Keratinocyte (primary cell): ENCODE data around the gene DRG2. TPM values are rescaled to one million over a fixed set of nuclear protein-coding genes. Genes with fewer than 3 reads are reported as not detected.

Experiments used
- DNase-seq: peaks from one replicate; pipeline ENCODE4 v3.0.0-alpha.2; 2011; ENCODE audit warnings: low read depth, missing footprints, low spot score
- FAIRE-seq: peaks from 2 replicates; lab custom pipeline; 2011; peaks lifted over from hg19 to GRCh38; lab: Jason Lieb, UNC
- H2AFZ ChIP-seq: 2 replicates; pipeline ENCODE4 v1.6.0; 2012; ENCODE audit warnings: low read length, control low read depth, inconsistent platforms; ENCODE audit not compliant: control insufficient read depth
- H3K27ac ChIP-seq: 2 replicates; pipeline ENCODE4 v1.5.1; 2011; ENCODE audit warnings: low read length; ENCODE audit not compliant: control insufficient read depth, insufficient read depth
- H3K27me3 ChIP-seq: 3 replicates; pipeline ENCODE4 v1.6.0; 2011; ENCODE audit warnings: low read length; ENCODE audit not compliant: control insufficient read depth, insufficient read depth; ENCODE audit errors: extremely low read depth
- H3K36me3 ChIP-seq, 2 experiments: 2 replicates in 1 of 2; 3 replicates in 1 of 2; pipeline ENCODE4 v1.5.1; 2011; ENCODE audit warnings: low read length in 2 of 2, mild to moderate bottlenecking in 1 of 2; ENCODE audit not compliant: control insufficient read depth in 2 of 2, insufficient read depth in 2 of 2; ENCODE audit errors: extremely low read depth in 1 of 2
- H3K4me1 ChIP-seq: 3 replicates; pipeline ENCODE4 v1.5.1; 2011; ENCODE audit warnings: low read length; ENCODE audit not compliant: control insufficient read depth, insufficient read depth; ENCODE audit errors: extremely low read depth
- H3K4me2 ChIP-seq: 3 replicates; pipeline ENCODE4 v1.6.0; 2011; ENCODE audit warnings: low read depth, low read length; ENCODE audit not compliant: control insufficient read depth, insufficient read depth; ENCODE audit errors: extremely low read depth
- H3K4me3 ChIP-seq, 3 experiments: fragments of 200-600 bp in 1 of 3; sonication (generic) in 1 of 3; 2 replicates in 2 of 3; 3 replicates in 1 of 3; pipeline ENCODE4 v1.5.1; 2011 to 2016; ENCODE audit warnings: low read length in 3 of 3, mild to moderate bottlenecking in 3 of 3, control low read depth in 2 of 3, inconsistent platforms in 1 of 3, low read depth in 1 of 3, mixed read lengths in 1 of 3, mixed run types in 1 of 3, moderate library complexity in 1 of 3; ENCODE audit not compliant: control insufficient read depth in 2 of 3, insufficient read depth in 2 of 3; ENCODE audit errors: extremely low read depth in 1 of 3
- H3K79me2 ChIP-seq: 2 replicates; pipeline ENCODE4 v1.6.0; 2012; ENCODE audit warnings: low read length; ENCODE audit not compliant: control insufficient read depth, insufficient read depth
- H3K9ac ChIP-seq: 3 replicates; pipeline ENCODE4 v1.6.0; 2011; ENCODE audit warnings: low read length; ENCODE audit not compliant: control insufficient read depth, insufficient read depth; ENCODE audit errors: extremely low read depth
- H3K9me1 ChIP-seq: 3 replicates; pipeline ENCODE4 v1.6.0; 2011; ENCODE audit warnings: low read length; ENCODE audit not compliant: control insufficient read depth, insufficient read depth; ENCODE audit errors: extremely low read depth
- H3K9me3 ChIP-seq: 2 replicates; pipeline ENCODE4 v1.5.1; 2012; ENCODE audit warnings: low read depth, low read length; ENCODE audit not compliant: control insufficient read depth
- H4K20me1 ChIP-seq: 3 replicates; pipeline ENCODE4 v1.6.0; 2011; ENCODE audit warnings: low read length; ENCODE audit not compliant: control insufficient read depth, insufficient read depth; ENCODE audit errors: extremely low read depth
- EZH2 ChIP-seq: IDR thresholded peaks from one replicate; pipeline ENCODE4 v1.6.1; 2012; ENCODE audit warnings: inconsistent platforms, mild to moderate bottlenecking, low read length, moderate library complexity
- dilution Hi-C: fragments of 300-500 bp; cut with MboI; formaldehyde crosslinking; loops from one replicate; pipeline ENCODE4 v1.7.0; 2020; ENCODE audit warnings: low sequenced_read_pairs; ENCODE audit not compliant: extremely low pct_ligation_motif_present
- polyA plus RNA-seq, 5 experiments: library from polyadenylated mRNA; depleted of rRNA in 3 of 5; stranded (reverse) in 3 of 5; stranded (forward) in 1 of 5; unstranded in 1 of 5; fragments of >200 nt; gene quantifications; 1 replicate in 1 of 5; 2 replicates in 3 of 5; 3 replicates in 1 of 5; pipeline versions ENCODE4 v1.2.1 to v1.2.3, GENCODE V29; 2011 to 2012; ENCODE audit warnings: missing spikeins in 2 of 5, low read depth in 1 of 5, low replicate concordance in 1 of 5
- TF ChIP-seq, protein P1 (sequence below), 3 experiments: IDR thresholded peaks in 1 of 3; conservative IDR thresholded peaks in 1 of 3; optimal IDR thresholded peaks in 1 of 3; 2 replicates in 2 of 3; 3 replicates in 1 of 3; pipeline versions ENCODE3 to v1.5.1; 2011; ENCODE audit warnings: low read length in 3 of 3, mild to moderate bottlenecking in 3 of 3, moderate library complexity in 2 of 3, control low read depth in 1 of 3, inconsistent platforms in 1 of 3; ENCODE audit not compliant: insufficient read depth in 2 of 3; ENCODE audit errors: extremely low read depth in 1 of 3

The DRG2 gene
- polyA plus RNA-seq, 1 donor (not counting 4 experiments of a cell fraction or from before 2014, with no cell fraction given) = 36.4 TPM

DNA sequence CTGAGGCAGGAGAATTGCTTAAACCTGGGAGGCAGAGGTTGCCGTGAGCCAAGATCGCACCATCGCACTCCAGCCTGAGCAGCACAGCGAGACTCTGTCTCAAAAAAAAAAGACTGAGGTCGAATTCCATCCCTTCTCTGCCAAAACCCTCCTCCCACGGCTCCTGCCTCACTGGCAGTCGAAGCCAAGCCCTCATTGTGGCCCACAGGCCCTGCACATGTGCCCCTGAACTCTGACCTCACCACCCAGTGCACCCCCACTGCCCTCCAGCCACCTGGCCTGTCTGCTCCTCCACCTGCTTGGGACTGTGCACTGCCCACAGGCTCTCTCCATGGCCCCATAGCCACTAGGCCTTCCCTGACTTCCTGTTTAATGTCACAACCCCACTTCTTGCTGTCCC lies 27.8 kb downstream of the DRG2 start:
- FAIRE-seq = no peak
- no peak overlapping the region for H2AFZ ChIP-seq

DNA sequence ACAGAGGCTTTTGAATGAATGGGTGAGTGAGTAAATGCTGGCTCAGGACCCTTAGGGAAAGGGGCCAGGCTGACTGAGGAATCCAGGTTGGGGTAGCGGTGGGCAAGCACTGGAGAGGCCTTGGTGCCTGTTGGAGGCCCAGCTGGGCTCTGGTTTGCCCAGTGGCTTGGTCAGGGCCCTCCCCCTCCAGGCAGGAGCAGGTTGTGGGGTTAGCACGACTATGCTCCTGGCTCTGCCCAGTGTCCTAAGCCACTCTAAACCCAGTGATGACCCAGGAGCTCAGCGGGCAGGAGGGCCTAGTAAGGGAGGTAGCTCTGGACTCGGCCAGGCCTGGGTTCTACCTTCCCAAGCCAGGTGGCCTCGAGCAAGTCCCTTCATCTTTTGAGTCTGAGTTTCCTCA lies 28.3 kb downstream of the DRG2 start:
- H3K27ac ChIP-seq = no peak overlapping the region
- H3K4me1 ChIP-seq = no peaks in the 10 kb centered on the region
- dilution Hi-C loops = no loop called here
- FAIRE-seq (no peak), DNase-seq (no peak)
- no peak overlapping the region for H2AFZ ChIP-seq
- no peaks in the 10 kb centered on the region for H3K79me2 ChIP-seq
- no peak overlapping the region for H3K4me2 ChIP-seq
- no peaks in the 10 kb centered on the region for H3K36me3 ChIP-seq
- H4K20me1 ChIP-seq = no peaks in the 10 kb centered on the region
- H3K9me1 ChIP-seq = no peaks in the 10 kb centered on the region
- H3K4me3 ChIP-seq = no peak overlapping the region
- TF ChIP-seq EZH2 = no peak
- TF ChIP-seq, protein P1, sequence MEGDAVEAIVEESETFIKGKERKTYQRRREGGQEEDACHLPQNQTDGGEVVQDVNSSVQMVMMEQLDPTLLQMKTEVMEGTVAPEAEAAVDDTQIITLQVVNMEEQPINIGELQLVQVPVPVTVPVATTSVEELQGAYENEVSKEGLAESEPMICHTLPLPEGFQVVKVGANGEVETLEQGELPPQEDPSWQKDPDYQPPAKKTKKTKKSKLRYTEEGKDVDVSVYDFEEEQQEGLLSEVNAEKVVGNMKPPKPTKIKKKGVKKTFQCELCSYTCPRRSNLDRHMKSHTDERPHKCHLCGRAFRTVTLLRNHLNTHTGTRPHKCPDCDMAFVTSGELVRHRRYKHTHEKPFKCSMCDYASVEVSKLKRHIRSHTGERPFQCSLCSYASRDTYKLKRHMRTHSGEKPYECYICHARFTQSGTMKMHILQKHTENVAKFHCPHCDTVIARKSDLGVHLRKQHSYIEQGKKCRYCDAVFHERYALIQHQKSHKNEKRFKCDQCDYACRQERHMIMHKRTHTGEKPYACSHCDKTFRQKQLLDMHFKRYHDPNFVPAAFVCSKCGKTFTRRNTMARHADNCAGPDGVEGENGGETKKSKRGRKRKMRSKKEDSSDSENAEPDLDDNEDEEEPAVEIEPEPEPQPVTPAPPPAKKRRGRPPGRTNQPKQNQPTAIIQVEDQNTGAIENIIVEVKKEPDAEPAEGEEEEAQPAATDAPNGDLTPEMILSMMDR (optimal IDR thresholded peaks at IDR 0.05 in 1 of 3, IDR thresholded peaks at IDR 0.05 in 1 of 3, conservative IDR thresholded peaks at IDR 0.05 in 1 of 3; ENCODE audit: extremely low read depth in 1 of 3, insufficient read depth in 2 of 3, low read length in 3 of 3) = no peak
- H3K27me3 ChIP-seq = no peaks in the 10 kb centered on the region
- H3K9ac ChIP-seq = no peak overlapping the region
- no peaks in the 10 kb centered on the region for H3K9me3 ChIP-seq

More for the DNA sequence above, 27.8 kb downstream of the DRG2 start:
- Histone ChIP-seq H3K27ac (no peak overlapping the region), H4K20me1 (no peaks in the 10 kb centered on the region), H3K79me2 (no peaks in the 10 kb centered on the region), H3K27me3 (no peaks in the 10 kb centered on the region), H3K9ac (no peak overlapping the region), H3K4me1 (no peaks in the 10 kb centered on the region), H3K4me3 (no peak overlapping the region), H3K36me3 (no peaks in the 10 kb centered on the region), H3K9me3 (no peaks in the 10 kb centered on the region), H3K4me2 (no peak overlapping the region), H3K9me1 (no peaks in the 10 kb centered on the region)
- TF ChIP-seq, protein P1 (optimal IDR thresholded peaks at IDR 0.05 in 1 of 3, IDR thresholded peaks at IDR 0.05 in 1 of 3, conservative IDR thresholded peaks at IDR 0.05 in 1 of 3; ENCODE audit: extremely low read depth in 1 of 3, insufficient read depth in 2 of 3, low read length in 3 of 3) = no peak
- no peak for TF ChIP-seq EZH2
- DNase-seq = no peak
- dilution Hi-C loops = no loop called here
